ENCODE measurements around the gene AADACL4. TPM values are rescaled to one million over a fixed set of nuclear protein-coding genes. Genes with fewer than 3 reads are reported as not detected.
A peak's percentile ranks its signal among the peaks of the same experiment; 100 is the strongest.

The AADACL4 gene
- total and polyA plus RNA-seq, 9 of the 15 experiments (the other 6 are each of a cell fraction or from before 2014, with no cell fraction given), result not detected

DNA sequence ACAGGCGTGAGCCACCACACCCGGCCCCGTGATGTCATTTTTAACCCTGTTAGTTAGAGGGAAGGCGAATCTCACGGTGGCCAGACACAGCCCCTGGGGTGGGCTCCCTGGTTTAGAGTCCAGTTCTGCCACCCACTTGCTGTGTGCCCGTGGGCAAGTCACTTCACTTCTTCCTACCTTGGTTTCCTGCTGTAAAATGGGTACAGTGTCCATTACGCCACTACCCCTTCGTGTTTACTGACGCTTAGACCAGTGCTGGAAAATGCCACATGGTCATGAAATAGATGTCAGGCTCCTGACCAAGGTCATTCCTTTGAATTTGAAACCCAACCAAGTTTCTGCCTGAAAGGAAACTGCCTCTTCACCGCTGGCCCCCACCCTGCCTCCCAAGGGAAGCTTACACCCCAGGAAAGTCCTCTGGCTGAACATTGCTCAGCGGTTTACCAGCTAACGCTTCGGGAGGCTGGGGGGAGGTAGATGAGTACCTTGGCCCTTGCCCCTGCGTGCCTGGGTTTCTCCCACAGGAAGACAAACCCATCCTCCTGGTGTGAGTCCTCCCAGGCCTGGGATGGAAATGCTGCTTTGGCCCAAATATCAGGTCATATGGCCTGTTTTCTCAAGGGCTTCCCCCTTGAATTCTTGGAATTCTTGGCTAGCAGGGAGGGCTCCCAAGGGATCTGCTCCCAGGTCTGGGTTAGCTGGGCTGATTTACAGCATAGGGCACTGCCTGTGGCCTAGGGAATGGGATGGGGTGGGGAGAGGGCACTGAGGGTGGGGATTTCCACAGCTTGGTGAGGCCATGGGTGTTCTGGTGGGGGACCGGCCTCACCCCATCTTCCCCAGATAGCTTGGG, 7.6 kb upstream of the AADACL4 start:
- no TSS peak for BruUV-seq (replicated peaks)
- no peaks in the 10 kb centered on the region for H4K20me1 ChIP-seq (replicated peaks; ENCODE audit: control insufficient read depth, insufficient read depth, low read length)
- FAIRE-seq (no peak), DNase-seq (ENCODE audit: extremely low read depth in 1 of 4, low spot score in 3 of 4) (no peak), ATAC-seq (no peak)
- H3K9me3 ChIP-seq (replicated peaks; ENCODE audit: control insufficient read depth, insufficient read depth, low read depth, low read length), result peaks cover 20% of the 10 kb centered on the region
- no peak overlapping the region for H3K27ac ChIP-seq (ENCODE audit: extremely low read depth, low read depth, low read length)
- H3K36me3 ChIP-seq (ENCODE audit: control insufficient read depth, insufficient read depth, low read length), result no peaks in the 10 kb centered on the region
- H2AFZ ChIP-seq (ENCODE audit: low read depth, low read length), result no peak overlapping the region
- H3K79me2 ChIP-seq (ENCODE audit: control insufficient read depth, insufficient read depth, low read length), result no peaks in the 10 kb centered on the region
- peaks cover 3 to 5% of the 10 kb centered on the region in 2 experiments; a peak in 3 of 5 replicates for H3K4me1 ChIP-seq (replicated peaks in 1 of 2; ENCODE audit: control insufficient read depth in 2 of 2, insufficient read depth in 2 of 2, low read length in 2 of 2)
- CTCF ChIA-PET (ENCODE audit: low intra/inter-chr PET ratio), result no interaction called here
- H3K4me2 ChIP-seq (ENCODE audit: insufficient read depth, low read length), result no peak overlapping the region
- H3K27me3 ChIP-seq (ENCODE audit: control insufficient read depth in 2 of 2, insufficient read depth in 2 of 2, low read length in 2 of 2), result 0 out of 5 replicates have a peak, but pooled peaks cover 1 to 2% of the 10 kb centered on the region in 2 experiments
- H3K9me1 ChIP-seq (ENCODE audit: control insufficient read depth, insufficient read depth, low read length), result no peaks in the 10 kb centered on the region
- WGBS (ENCODE audit: insufficient coverage, low coverage, missing lambda C conversion rate), result 53% methylated on average over 15 of the region's 15 CpGs
- H3K9ac ChIP-seq (ENCODE audit: insufficient read depth in 1 of 2, low read depth in 2 of 2, low read length in 2 of 2), result no peak overlapping the region
- POLR2A ChIA-PET, result interaction anchor here (0.6 kb wide), 2 partner anchors 28 to 77 kb away, joined by 4 to 5 read pairs; no protein-coding TSS in a partner anchor
- no peak overlapping the region for H3K4me3 ChIP-seq
- in situ Hi-C loops (cut with MboI) (no loop called here), intact Hi-C loops (cut with micrococcal nuclease) (no loop called here)
- TF ChIP-seq, protein P1, sequence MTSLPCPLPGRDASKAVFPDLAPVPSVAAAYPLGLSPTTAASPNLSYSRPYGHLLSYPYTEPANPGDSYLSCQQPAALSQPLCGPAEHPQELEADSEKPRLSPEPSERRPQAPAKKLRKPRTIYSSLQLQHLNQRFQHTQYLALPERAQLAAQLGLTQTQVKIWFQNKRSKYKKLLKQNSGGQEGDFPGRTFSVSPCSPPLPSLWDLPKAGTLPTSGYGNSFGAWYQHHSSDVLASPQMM (CRISPR knock-in tag; IDR thresholded peaks at IDR 0.05), result no peak
- TF ChIP-seq POLR2B (IDR thresholded peaks at IDR 0.05; ENCODE audit: low read depth, partially characterized antibody) (no peak), ZNF24 (IDR thresholded peaks at IDR 0.05) (peak; percentile 47; the same call in 1 of the 2 replicates), TEAD4 (IDR thresholded peaks at IDR 0.05; ENCODE audit: low read length) (no peak), TEAD4 (CRISPR knock-in tag; IDR thresholded peaks at IDR 0.05; ENCODE audit: borderline replicate concordance) (no peak), FOXK1 (CRISPR knock-in tag; IDR thresholded peaks at IDR 0.05; ENCODE audit: borderline replicate concordance) (no peak), ZZZ3 (IDR thresholded peaks at IDR 0.05) (no peak), GABPB2 (CRISPR knock-in tag; conservative IDR thresholded peaks at IDR 0.05) (no peak), ZNF12 (CRISPR knock-in tag; IDR thresholded peaks at IDR 0.05) (no peak), ERF (CRISPR knock-in tag; IDR thresholded peaks at IDR 0.05) (no peak), CREM (IDR thresholded peaks at IDR 0.05; ENCODE audit: low read depth) (no peak), ZNF79 (CRISPR knock-in tag; IDR thresholded peaks at IDR 0.05; ENCODE audit: low read depth) (no peak), ZNF143 (CRISPR knock-in tag; IDR thresholded peaks at IDR 0.05) (0 out of 2 replicates have a peak, but pooled peaks have one; percentile 17)
- TF ChIP-seq, protein P2, sequence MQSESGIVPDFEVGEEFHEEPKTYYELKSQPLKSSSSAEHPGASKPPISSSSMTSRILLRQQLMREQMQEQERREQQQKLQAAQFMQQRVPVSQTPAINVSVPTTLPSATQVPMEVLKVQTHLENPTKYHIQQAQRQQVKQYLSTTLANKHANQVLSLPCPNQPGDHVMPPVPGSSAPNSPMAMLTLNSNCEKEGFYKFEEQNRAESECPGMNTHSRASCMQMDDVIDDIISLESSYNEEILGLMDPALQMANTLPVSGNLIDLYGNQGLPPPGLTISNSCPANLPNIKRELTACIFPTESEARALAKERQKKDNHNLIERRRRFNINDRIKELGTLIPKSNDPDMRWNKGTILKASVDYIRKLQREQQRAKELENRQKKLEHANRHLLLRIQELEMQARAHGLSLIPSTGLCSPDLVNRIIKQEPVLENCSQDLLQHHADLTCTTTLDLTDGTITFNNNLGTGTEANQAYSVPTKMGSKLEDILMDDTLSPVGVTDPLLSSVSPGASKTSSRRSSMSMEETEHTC (IDR thresholded peaks at IDR 0.05), result no peak
- TF ChIP-seq, protein P3, sequence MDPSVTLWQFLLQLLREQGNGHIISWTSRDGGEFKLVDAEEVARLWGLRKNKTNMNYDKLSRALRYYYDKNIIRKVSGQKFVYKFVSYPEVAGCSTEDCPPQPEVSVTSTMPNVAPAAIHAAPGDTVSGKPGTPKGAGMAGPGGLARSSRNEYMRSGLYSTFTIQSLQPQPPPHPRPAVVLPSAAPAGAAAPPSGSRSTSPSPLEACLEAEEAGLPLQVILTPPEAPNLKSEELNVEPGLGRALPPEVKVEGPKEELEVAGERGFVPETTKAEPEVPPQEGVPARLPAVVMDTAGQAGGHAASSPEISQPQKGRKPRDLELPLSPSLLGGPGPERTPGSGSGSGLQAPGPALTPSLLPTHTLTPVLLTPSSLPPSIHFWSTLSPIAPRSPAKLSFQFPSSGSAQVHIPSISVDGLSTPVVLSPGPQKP (CRISPR knock-in tag; IDR thresholded peaks at IDR 0.05), result no peak

Measured in K562 (cell line).